Uterus (tissue), 2 donors: ENCODE data around the gene SMIM14.

Source experiments
- POLR2A ChIP-seq, 2 donors: fragments of 450-650 bp; IDR thresholded peaks; one replicate each; pipeline ENCODE4 v1.6.1; 2016; ENCODE audit warnings: antibody characterized with exemption in 2 of 2, mild to moderate bottlenecking in 1 of 2, moderate library complexity in 1 of 2
- TF ChIP-seq, protein P1 (sequence below), 4 experiments: fragments of 200-600 bp in 2 of 4; fragments of 450-650 bp in 2 of 4; sonication (generic) in 2 of 4; IDR thresholded peaks; one replicate each; pipeline ENCODE4 v1.5.1; 2016 to 2019; ENCODE audit warnings: antibody characterized with exemption in 4 of 4, mild to moderate bottlenecking in 2 of 4, moderate library complexity in 1 of 4

DNA sequence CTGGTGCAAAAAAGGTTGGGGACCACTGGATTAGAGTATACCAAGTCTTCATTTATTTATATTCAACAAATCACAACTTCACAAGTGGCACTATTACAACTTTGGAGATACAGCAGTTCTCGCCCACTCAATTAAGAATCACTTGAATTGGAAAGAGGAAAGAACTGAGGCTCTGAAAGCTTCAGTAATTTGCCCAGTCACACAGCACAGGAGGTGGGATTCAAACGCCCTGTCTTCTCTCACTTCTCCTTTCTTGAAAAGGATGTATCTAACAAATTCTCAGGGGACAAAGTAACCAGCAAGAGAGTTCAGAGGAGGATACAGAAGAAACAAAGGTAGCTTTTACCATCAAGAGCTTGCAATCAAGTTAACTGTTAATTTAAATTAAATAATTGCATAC, 12.4 kb downstream of the SMIM14 start:
- TF ChIP-seq, protein P1, sequence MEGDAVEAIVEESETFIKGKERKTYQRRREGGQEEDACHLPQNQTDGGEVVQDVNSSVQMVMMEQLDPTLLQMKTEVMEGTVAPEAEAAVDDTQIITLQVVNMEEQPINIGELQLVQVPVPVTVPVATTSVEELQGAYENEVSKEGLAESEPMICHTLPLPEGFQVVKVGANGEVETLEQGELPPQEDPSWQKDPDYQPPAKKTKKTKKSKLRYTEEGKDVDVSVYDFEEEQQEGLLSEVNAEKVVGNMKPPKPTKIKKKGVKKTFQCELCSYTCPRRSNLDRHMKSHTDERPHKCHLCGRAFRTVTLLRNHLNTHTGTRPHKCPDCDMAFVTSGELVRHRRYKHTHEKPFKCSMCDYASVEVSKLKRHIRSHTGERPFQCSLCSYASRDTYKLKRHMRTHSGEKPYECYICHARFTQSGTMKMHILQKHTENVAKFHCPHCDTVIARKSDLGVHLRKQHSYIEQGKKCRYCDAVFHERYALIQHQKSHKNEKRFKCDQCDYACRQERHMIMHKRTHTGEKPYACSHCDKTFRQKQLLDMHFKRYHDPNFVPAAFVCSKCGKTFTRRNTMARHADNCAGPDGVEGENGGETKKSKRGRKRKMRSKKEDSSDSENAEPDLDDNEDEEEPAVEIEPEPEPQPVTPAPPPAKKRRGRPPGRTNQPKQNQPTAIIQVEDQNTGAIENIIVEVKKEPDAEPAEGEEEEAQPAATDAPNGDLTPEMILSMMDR (IDR thresholded peaks at IDR 0.05) = no peak
- TF ChIP-seq POLR2A (IDR thresholded peaks at IDR 0.05) = no peak
